Stimulated activated CD4-positive, alpha-beta T cell treated with anti-CD3 and anti-CD28 coated beads, Interleukin-1b, Interleukin-23, amount 100 ng/mL, for 24 hours (primary cell): ENCODE data around the gene RMND5B.

ENCODE experiments used
- DNase-seq, 4 experiments: peaks; one replicate each; pipeline ENCODE4 v3.0.0-alpha.2; 2020; ENCODE audit warnings: low read depth in 4 of 4, low spot score in 1 of 4

The RMND5B gene

GRCh38 chr5:178113141-178113787, 17.6 kb upstream of the RMND5B start, which contains the start of gene N4BP3:
TSS of gene N4BP3 (plus strand) at chr5:178113532. CDS start at chr5:178119584, 6,052 bp downstream.
- DNase-seq, result peak; percentile 59 to 83 (median 68)

GRCh38 chr5:178113841-178114324, 16.9 kb upstream of the RMND5B start:
- DNase-seq, result no peak

- DNase-seq, result no peak
These were observed 16.3 kb upstream of the RMND5B start for GRCh38 chr5:178114325-178115135.

- DNase-seq, result no peak
These were observed 15.5 kb upstream of the RMND5B start for GRCh38 chr5:178115136-178115813.

- DNase-seq, result no peak
These were observed 15.0 kb upstream of the RMND5B start for GRCh38 chr5:178115814-178116142.

GRCh38 chr5:178116143-178116885, 14.5 kb upstream of the RMND5B start:
- DNase-seq, result peak in 2 of 4 experiments; percentile 16 to 20

GRCh38 chr5:178117923-178118701, 12.7 kb upstream of the RMND5B start:
- DNase-seq, result no peak

GRCh38 chr5:178119915-178120606, 10.8 kb upstream of the RMND5B start:
- DNase-seq, result no peak

GRCh38 chr5:178120607-178121357, 10.0 kb upstream of the RMND5B start:
- peak in 3 of 4 experiments; percentile 47 to 71 (median 61) for DNase-seq

GRCh38 chr5:178121391-178122276, 9.2 kb upstream of the RMND5B start:
- DNase-seq, result no peak

- no peak for DNase-seq
These were observed 8.5 kb upstream of the RMND5B start for GRCh38 chr5:178122346-178122745.

- DNase-seq, result no peak
These were observed 7.5 kb upstream of the RMND5B start for GRCh38 chr5:178123094-178123965.

- DNase-seq, result no peak
These were observed 6.6 kb upstream of the RMND5B start for GRCh38 chr5:178123966-178124925.

GRCh38 chr5:178125253-178125906, 5.4 kb upstream of the RMND5B start:
- no peak for DNase-seq

- no peak for DNase-seq
These were observed 4.3 kb upstream of the RMND5B start for GRCh38 chr5:178126556-178126955.
